ENCODE data around the gene CASP8. TPM values are rescaled to one million over a fixed set of nuclear protein-coding genes. Genes with fewer than 3 reads are reported as not detected.
A peak's percentile ranks its signal among the peaks of the same experiment; 100 is the strongest.
"Not testable (repeated sequence)": the region's sequence is repeated elsewhere in the genome, so short reads cannot be mapped to it uniquely, and the experiment has no call there.

The CASP8 gene
- total RNA-seq, 2 experiments from 2014 or later: 172 to 175 TPM

DNA sequence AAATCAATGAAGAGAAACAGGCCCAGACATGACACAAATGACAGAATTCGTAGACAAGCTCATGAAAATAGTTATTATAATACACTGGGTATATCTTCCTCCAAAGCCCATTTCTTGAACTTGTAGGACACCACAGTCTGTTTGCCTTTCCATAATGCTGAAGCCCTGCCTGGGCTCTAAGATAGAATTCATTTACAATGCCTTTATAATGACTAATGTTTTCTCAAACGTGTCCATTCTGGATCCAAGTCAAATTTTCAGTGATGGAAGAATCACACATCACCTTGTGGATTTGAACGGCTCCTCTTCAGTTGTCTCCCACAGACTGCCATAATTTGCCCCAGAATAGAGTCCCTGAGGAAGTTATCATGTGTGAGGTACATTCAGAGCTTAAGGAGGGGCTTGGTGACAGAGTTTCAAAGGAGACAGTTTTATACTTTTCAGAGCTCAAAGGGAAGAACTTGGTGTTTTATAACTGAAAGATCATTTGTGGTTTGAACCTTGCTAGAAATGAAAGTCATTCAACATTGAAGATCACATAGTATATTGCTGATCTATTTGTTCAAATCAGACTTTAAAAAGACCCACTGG, 38.2 kb downstream of the CASP8 start:
- TF ChIP-seq, protein P1, sequence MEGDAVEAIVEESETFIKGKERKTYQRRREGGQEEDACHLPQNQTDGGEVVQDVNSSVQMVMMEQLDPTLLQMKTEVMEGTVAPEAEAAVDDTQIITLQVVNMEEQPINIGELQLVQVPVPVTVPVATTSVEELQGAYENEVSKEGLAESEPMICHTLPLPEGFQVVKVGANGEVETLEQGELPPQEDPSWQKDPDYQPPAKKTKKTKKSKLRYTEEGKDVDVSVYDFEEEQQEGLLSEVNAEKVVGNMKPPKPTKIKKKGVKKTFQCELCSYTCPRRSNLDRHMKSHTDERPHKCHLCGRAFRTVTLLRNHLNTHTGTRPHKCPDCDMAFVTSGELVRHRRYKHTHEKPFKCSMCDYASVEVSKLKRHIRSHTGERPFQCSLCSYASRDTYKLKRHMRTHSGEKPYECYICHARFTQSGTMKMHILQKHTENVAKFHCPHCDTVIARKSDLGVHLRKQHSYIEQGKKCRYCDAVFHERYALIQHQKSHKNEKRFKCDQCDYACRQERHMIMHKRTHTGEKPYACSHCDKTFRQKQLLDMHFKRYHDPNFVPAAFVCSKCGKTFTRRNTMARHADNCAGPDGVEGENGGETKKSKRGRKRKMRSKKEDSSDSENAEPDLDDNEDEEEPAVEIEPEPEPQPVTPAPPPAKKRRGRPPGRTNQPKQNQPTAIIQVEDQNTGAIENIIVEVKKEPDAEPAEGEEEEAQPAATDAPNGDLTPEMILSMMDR (IDR thresholded peaks at IDR 0.05): no peak
- DNase-seq (no peak), ATAC-seq (ENCODE audit: poor library complexity) (no peak)
- H3K27ac ChIP-seq (ENCODE audit: low read depth in 1 of 2, low read length in 2 of 2): no peak overlapping the region
- peaks cover 72% of the 10 kb centered on the region for H3K36me3 Mint-ChIP-seq (ENCODE audit: low read depth)
- peaks cover 16% of the 10 kb centered on the region for H3K9me3 Mint-ChIP-seq
- no peaks in the 10 kb centered on the region for H3K4me1 ChIP-seq (ENCODE audit: insufficient read depth, low read length)
- peaks cover 25% of the 10 kb centered on the region for H3K4me1 Mint-ChIP-seq (ENCODE audit: low read depth)
- ChIA-PET CTCF (interaction anchor here (1.4 kb wide), 1 partner anchor 12 kb away, joined by 3 read pairs; no protein-coding TSS in a partner anchor), POLR2A (no interaction called here)
- no peaks in the 10 kb centered on the region for H3K27me3 ChIP-seq (ENCODE audit: control insufficient read depth in 1 of 2, insufficient read depth in 2 of 2, low read length in 2 of 2)
- no peaks in the 10 kb centered on the region for H3K27me3 Mint-ChIP-seq
- H3K4me3 ChIP-seq (ENCODE audit: low read length): no peak overlapping the region
- no peak overlapping the region for H3K4me3 Mint-ChIP-seq
- no peaks in the 10 kb centered on the region for H3K36me3 ChIP-seq (ENCODE audit: insufficient read depth, low read length)
- intact Hi-C loops (cut with DNase I, micrococcal nuclease): no loop called here
- H3K27ac Mint-ChIP-seq: peak overlapping the region; percentile 50
- peaks cover 9% of the 10 kb centered on the region in 2 experiments for H3K9me3 ChIP-seq (ENCODE audit: control insufficient read depth in 1 of 2, insufficient read depth in 1 of 2, low read length in 2 of 2)

DNA sequence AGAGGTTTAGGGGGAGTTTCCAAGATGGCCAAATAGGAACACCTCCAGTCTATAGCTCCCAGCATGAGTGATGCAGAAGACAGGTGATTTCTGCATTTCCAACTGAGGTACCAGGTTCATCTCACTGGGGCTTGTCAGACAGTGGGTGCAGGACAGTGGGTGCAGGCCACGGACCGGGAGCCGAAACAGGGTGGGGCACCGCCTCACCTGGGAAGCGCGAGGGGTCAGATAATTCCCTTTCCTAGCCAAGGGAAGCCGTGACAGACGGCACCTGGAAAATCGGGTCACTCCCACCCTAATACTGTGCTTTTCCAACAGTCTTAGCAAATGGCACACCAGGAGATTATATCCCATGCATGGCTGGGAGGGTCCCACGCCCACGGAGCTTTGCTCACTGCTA, 39.6 kb downstream of the CASP8 start:
- DNase-seq; H3K9me3 ChIP-seq (ENCODE audit: control insufficient read depth in 1 of 2, insufficient read depth in 1 of 2, low read length in 2 of 2); H3K27me3 ChIP-seq (ENCODE audit: control insufficient read depth in 1 of 2, insufficient read depth in 2 of 2, low read length in 2 of 2); H3K27me3 Mint-ChIP-seq; H3K4me3 ChIP-seq (ENCODE audit: low read length); CTCF ChIA-PET; H3K27ac Mint-ChIP-seq; H3K27ac ChIP-seq (ENCODE audit: low read depth in 1 of 2, low read length in 2 of 2); H3K36me3 ChIP-seq (ENCODE audit: insufficient read depth, low read length); H3K4me1 ChIP-seq (ENCODE audit: insufficient read depth, low read length); H3K4me3 Mint-ChIP-seq; intact Hi-C loops (cut with DNase I, micrococcal nuclease); ATAC-seq (ENCODE audit: poor library complexity): not testable (repeated sequence)
- Mint-ChIP-seq H3K9me3 (peaks cover 16% of the 10 kb centered on the region), H3K4me1 (ENCODE audit: low read depth) (peaks cover 25% of the 10 kb centered on the region), H3K36me3 (ENCODE audit: low read depth) (peaks cover 69% of the 10 kb centered on the region)
- POLR2A ChIA-PET: interaction anchor here (1.1 kb wide), 1 partner anchor 10 kb away, joined by 4 read pairs; no protein-coding TSS in a partner anchor

DNA sequence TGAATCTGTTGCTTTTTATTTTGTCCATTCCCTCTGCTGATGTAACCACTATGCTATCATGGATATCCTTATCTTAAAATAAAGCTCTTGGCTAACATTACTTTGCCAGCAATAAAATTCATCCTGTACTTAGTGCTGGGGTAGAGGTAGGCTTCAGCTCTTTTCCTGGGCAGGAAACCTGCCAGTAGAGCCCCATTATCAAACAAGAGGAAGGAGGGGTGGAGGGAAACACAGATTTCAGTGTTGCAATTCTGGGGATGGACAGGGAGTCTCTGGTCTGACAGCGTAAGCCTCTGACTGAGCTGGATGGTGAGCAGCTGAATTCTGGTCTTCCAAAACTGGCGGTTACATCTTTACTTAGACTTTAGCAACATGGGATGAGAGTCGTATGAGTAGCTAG, 47.5 kb downstream of the CASP8 start:
- Histone ChIP-seq H3K27me3 (ENCODE audit: control insufficient read depth in 1 of 2, insufficient read depth in 2 of 2, low read length in 2 of 2) (no peaks in the 10 kb centered on the region), H3K4me1 (ENCODE audit: insufficient read depth, low read length) (no peaks in the 10 kb centered on the region), H3K4me3 (ENCODE audit: low read length) (no peak overlapping the region), H3K27ac (ENCODE audit: low read depth in 1 of 2, low read length in 2 of 2) (no peak overlapping the region), H3K36me3 (ENCODE audit: insufficient read depth, low read length) (peaks cover 13% of the 10 kb centered on the region), H3K9me3 (ENCODE audit: control insufficient read depth in 1 of 2, insufficient read depth in 1 of 2, low read length in 2 of 2) (peaks cover 0 to 4% of the 10 kb centered on the region in 2 experiments)
- ChIA-PET CTCF (no interaction called here), POLR2A (interaction anchor here (0.6 kb wide), 1 partner anchor 353 kb away, joined by 3 read pairs; no protein-coding TSS in a partner anchor)
- Mint-ChIP-seq H3K27me3 (no peaks in the 10 kb centered on the region), H3K36me3 (ENCODE audit: low read depth) (peaks cover 77% of the 10 kb centered on the region), H3K27ac (no peak overlapping the region), H3K9me3 (peaks cover 3% of the 10 kb centered on the region), H3K4me1 (ENCODE audit: low read depth) (no peaks in the 10 kb centered on the region), H3K4me3 (no peak overlapping the region)
- ATAC-seq (ENCODE audit: poor library complexity) (no peak), DNase-seq (no peak)
- TF ChIP-seq, protein P1 (IDR thresholded peaks at IDR 0.05): no peak
- intact Hi-C loops (cut with DNase I, micrococcal nuclease): no loop called here

DNA sequence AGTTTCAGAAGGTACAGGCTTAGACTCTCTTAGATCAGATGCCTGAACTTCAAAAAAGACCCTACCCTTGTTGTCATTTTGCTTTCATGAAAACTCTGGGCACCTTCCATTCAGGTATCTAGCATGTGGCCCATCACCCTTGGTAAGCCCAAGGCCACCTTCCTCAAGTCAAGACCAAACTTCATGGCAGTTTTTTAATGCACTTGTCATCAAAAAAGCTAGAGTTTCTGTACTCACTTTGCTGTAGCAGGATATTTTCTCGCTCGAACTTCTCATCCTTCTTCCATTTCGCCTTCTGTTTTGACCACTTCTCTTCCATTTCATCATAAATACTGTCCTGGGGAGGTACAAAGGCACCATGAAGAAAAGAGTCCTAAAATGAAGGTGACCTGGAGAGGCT, 48.6 kb downstream of the CASP8 start:
- H3K27me3 Mint-ChIP-seq: no peaks in the 10 kb centered on the region
- intact Hi-C loops (cut with DNase I, micrococcal nuclease): no loop called here
- Histone ChIP-seq H3K27ac (ENCODE audit: low read depth in 1 of 2, low read length in 2 of 2) (no peak overlapping the region), H3K27me3 (ENCODE audit: control insufficient read depth in 1 of 2, insufficient read depth in 2 of 2, low read length in 2 of 2) (no peaks in the 10 kb centered on the region), H3K9me3 (ENCODE audit: control insufficient read depth in 1 of 2, insufficient read depth in 1 of 2, low read length in 2 of 2) (peaks cover 0 to 4% of the 10 kb centered on the region in 2 experiments), H3K4me3 (ENCODE audit: low read length) (no peak overlapping the region), H3K36me3 (ENCODE audit: insufficient read depth, low read length) (peaks cover 13% of the 10 kb centered on the region), H3K4me1 (ENCODE audit: insufficient read depth, low read length) (no peaks in the 10 kb centered on the region)
- H3K4me3 Mint-ChIP-seq: no peak overlapping the region
- no peak for DNase-seq
- no peak for ATAC-seq (ENCODE audit: poor library complexity)
- H3K9me3 Mint-ChIP-seq: peaks cover 3% of the 10 kb centered on the region
- H3K36me3 Mint-ChIP-seq (ENCODE audit: low read depth): peaks cover 83% of the 10 kb centered on the region
- ChIA-PET POLR2A (interaction anchor here (0.6 kb wide), 1 partner anchor 1809 kb away, joined by 3 read pairs; no protein-coding TSS in a partner anchor), CTCF (no interaction called here)
- TF ChIP-seq, protein P1 (IDR thresholded peaks at IDR 0.05): no peak
- H3K27ac Mint-ChIP-seq: no peak overlapping the region
- no peaks in the 10 kb centered on the region for H3K4me1 Mint-ChIP-seq (ENCODE audit: low read depth)
